GM19324 (cell line): ENCODE results near the gene SCAF8.

ENCODE experiments used
- ATAC-seq: cut with Tn5 transposase; IDR thresholded peaks from one replicate; pipeline ENCODE4 v1.9.1; 2021; ENCODE audit warnings: mild to moderate bottlenecking, moderate library complexity; ENCODE audit not compliant: unreplicated experiment, low FRiP score

The SCAF8 gene

GRCh38 chr6:154878871-154879491 lies 145.8 kb downstream of the SCAF8 start:
- no peak for ATAC-seq

GRCh38 chr6:154882107-154882506 lies 148.9 kb downstream of the SCAF8 start:
- ATAC-seq: no peak
